Measurements from ENCODE around the gene SLC4A3. TPM values are rescaled to one million over a fixed set of nuclear protein-coding genes. Genes with fewer than 3 reads are reported as not detected.

SLC4A3 gene
- total and polyA plus RNA-seq, 2 of the 13 experiments (the other 11 are each of a cell fraction or from before 2014, with no cell fraction given) = 0.18 to 0.95 TPM

- POLR2A ChIA-PET = no interaction called here
- Histone ChIP-seq H3K9me3 (ENCODE audit: low read length) (no peaks in the 10 kb centered on the region), H2AFZ (ENCODE audit: low read length) (no peak overlapping the region), H3K79me2 (ENCODE audit: insufficient read depth, low read length) (no peaks in the 10 kb centered on the region), H3K4me3 (replicated peaks in 1 of 3; ENCODE audit: insufficient read depth in 1 of 3, low read depth in 2 of 3, low read length in 3 of 3) (no peak overlapping the region), H3K4me2 (ENCODE audit: low read depth, low read length) (no peak overlapping the region), H4K20me1 (ENCODE audit: insufficient read depth, low read length) (no peaks in the 10 kb centered on the region), H3K36me3 (replicated peaks in 1 of 2; ENCODE audit: control insufficient read depth in 1 of 2, insufficient read depth in 2 of 2, low read length in 2 of 2) (no peaks in the 10 kb centered on the region), H3K27ac (ENCODE audit: extremely low read length, insufficient read depth, low read length) (no peak overlapping the region), H3K27me3 (ENCODE audit: control insufficient read depth in 1 of 2, insufficient read depth in 2 of 2, low read length in 2 of 2) (peaks cover 28 to 98% of the 10 kb centered on the region in 2 experiments), H3K9ac (ENCODE audit: insufficient read depth, low read depth, low read length) (no peak overlapping the region), H3K4me1 (ENCODE audit: insufficient read depth, low read length) (peaks cover 27% of the 10 kb centered on the region)
- intact Hi-C loops (cut with micrococcal nuclease; ENCODE audit: unreplicated experiment) = no loop called here
- CTCF ChIA-PET (ENCODE audit: low intra/inter-chr PET ratio, low total read pairs) = no interaction called here
- BruUV-seq (replicated peaks) = no TSS peak
- ATAC-seq (no peak), FAIRE-seq (no peak), DNase-seq (ENCODE audit: low spot score) (no peak)
- in situ Hi-C loops (cut with HindIII; ENCODE audit: extremely low pct_ligation_motif_present, low pct_unique_long_range_greater_than_20kb) = no loop called here
- 27% methylated on average over 14 of the region's 22 CpGs for WGBS (ENCODE audit: low lambda C conversion rate)
- TF ChIP-seq SOX6 (IDR thresholded peaks at IDR 0.05) = no peak
- no peak for TF ChIP-seq SOX6 (CRISPR knock-in tag; IDR thresholded peaks at IDR 0.05)
- TF ChIP-seq ZFX (CRISPR knock-in tag; IDR thresholded peaks at IDR 0.05; ENCODE audit: low read depth) = no peak
- no peak for TF ChIP-seq RCOR2 (CRISPR knock-in tag; IDR thresholded peaks at IDR 0.05)
- TF ChIP-seq, protein P1, sequence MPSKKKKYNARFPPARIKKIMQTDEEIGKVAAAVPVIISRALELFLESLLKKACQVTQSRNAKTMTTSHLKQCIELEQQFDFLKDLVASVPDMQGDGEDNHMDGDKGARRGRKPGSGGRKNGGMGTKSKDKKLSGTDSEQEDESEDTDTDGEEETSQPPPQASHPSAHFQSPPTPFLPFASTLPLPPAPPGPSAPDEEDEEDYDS (CRISPR knock-in tag; IDR thresholded peaks at IDR 0.05) = no peak
- no peak for TF ChIP-seq ZNF33A (CRISPR knock-in tag; IDR thresholded peaks at IDR 0.05; ENCODE audit: borderline replicate concordance)
- TF ChIP-seq, protein P2, sequence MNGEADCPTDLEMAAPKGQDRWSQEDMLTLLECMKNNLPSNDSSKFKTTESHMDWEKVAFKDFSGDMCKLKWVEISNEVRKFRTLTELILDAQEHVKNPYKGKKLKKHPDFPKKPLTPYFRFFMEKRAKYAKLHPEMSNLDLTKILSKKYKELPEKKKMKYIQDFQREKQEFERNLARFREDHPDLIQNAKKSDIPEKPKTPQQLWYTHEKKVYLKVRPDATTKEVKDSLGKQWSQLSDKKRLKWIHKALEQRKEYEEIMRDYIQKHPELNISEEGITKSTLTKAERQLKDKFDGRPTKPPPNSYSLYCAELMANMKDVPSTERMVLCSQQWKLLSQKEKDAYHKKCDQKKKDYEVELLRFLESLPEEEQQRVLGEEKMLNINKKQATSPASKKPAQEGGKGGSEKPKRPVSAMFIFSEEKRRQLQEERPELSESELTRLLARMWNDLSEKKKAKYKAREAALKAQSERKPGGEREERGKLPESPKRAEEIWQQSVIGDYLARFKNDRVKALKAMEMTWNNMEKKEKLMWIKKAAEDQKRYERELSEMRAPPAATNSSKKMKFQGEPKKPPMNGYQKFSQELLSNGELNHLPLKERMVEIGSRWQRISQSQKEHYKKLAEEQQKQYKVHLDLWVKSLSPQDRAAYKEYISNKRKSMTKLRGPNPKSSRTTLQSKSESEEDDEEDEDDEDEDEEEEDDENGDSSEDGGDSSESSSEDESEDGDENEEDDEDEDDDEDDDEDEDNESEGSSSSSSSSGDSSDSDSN (CRISPR knock-in tag; IDR thresholded peaks at IDR 0.05) = no peak
Observed at GRCh38 chr2:219633276-219634065, 6.0 kb downstream of the SLC4A3 start.
